ENCODE data around the gene PDE4A.

DNA sequence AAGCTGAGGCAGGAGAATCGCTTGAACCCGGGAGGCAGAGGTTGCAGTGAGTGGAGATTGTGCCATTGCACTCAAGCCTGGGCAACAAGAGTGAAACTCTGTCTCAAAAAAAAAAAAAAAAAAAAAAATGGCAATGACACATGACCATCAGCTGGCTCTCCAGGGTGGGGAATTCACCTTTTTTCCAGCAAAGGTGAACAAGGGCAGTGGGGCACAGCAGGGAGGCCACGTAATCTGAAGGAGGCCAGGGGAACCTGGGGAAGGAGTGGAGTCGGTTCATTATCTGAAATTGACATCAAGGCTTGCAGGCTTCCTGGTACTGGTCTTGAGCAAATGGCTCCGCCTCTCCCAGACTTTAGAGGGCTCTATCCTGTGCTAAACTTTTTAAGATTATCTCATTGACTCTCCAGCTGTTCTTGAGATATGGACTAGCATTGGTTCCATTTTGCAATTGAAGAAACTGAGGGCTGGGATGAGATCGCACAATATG lies 54.7 kb downstream of the PDE4A start:
- TF ChIP-seq CTCF (conservative IDR thresholded peaks at IDR 0.05; ENCODE audit: low read depth, low read length) (no peak), EZH2 (IDR thresholded peaks at IDR 0.05; ENCODE audit: low read length, unreplicated experiment) (no peak)
